Neural crest cell (in vitro differentiated cells): ENCODE results near the gene ENDOG. TPM values are rescaled to one million over a fixed set of nuclear protein-coding genes. Genes with fewer than 3 reads are reported as not detected.

Source experiments
- DNase-seq: peaks from one replicate; pipeline ENCODE4 v3.0.0; 2021; ENCODE audit warnings: low read depth, mixed read lengths, low spot score
- H3K27ac Mint-ChIP-seq: one replicate; pipeline ENCODE4 v1.8.0; 2021; ENCODE audit warnings: mild to moderate bottlenecking, mixed read lengths; ENCODE audit not compliant: unreplicated experiment
- H3K27me3 Mint-ChIP-seq: 2 replicates; pipeline ENCODE4 v1.8.0; 2021; ENCODE audit warnings: low read depth, mild to moderate bottlenecking, mixed read lengths
- H3K36me3 Mint-ChIP-seq: 2 replicates; pipeline ENCODE4 v1.8.0; 2021; ENCODE audit warnings: low read depth, mild to moderate bottlenecking, mixed read lengths
- H3K4me1 Mint-ChIP-seq: 2 replicates; pipeline ENCODE4 v1.8.0; 2021; ENCODE audit warnings: mixed read lengths
- H3K4me3 Mint-ChIP-seq: one replicate; pipeline ENCODE4 v1.8.0; 2021; ENCODE audit warnings: mild to moderate bottlenecking, mixed read lengths
- H3K9me3 Mint-ChIP-seq: 2 replicates; pipeline ENCODE4 v1.8.0; 2021; ENCODE audit warnings: mixed read lengths
- CTCF ChIP-seq: fragments of 200-600 bp; sonication (generic); conservative IDR thresholded peaks from 2 replicates; pipeline ENCODE4 v1.5.0; 2021; ENCODE audit warnings: antibody characterized with exemption, mild to moderate bottlenecking
- total RNA-seq: library from RNA; stranded (reverse); gene quantifications from 2 replicates; pipeline ENCODE4 v1.2.1, GENCODE V29; 2021

Gene ENDOG
- total RNA-seq, 1 donor from 2014 or later = 21.9 TPM

GRCh38 chr9:128807827-128808226 lies 10.5 kb upstream of the ENDOG start:
- no peak for DNase-seq
- Mint-ChIP-seq H3K4me3 (no peak overlapping the region), H3K4me1 (no peaks in the 10 kb centered on the region), H3K27me3 (no peaks in the 10 kb centered on the region), H3K36me3 (no peaks in the 10 kb centered on the region), H3K27ac (no peak overlapping the region), H3K9me3 (no peaks in the 10 kb centered on the region)
- no peak for TF ChIP-seq CTCF

- no peak for DNase-seq
- Mint-ChIP-seq H3K27me3 (no peaks in the 10 kb centered on the region), H3K4me3 (no peak overlapping the region), H3K27ac (peak overlapping the region; percentile 62), H3K4me1 (no peaks in the 10 kb centered on the region), H3K9me3 (no peaks in the 10 kb centered on the region), H3K36me3 (no peaks in the 10 kb centered on the region)
- TF ChIP-seq CTCF = no peak
Measured at GRCh38 chr9:128808543-128808942, 9.8 kb upstream of the ENDOG start.

GRCh38 chr9:128809036-128809599 lies 9.2 kb upstream of the ENDOG start:
- no peaks in the 10 kb centered on the region for H3K9me3 Mint-ChIP-seq
- no peak overlapping the region for H3K4me3 Mint-ChIP-seq
- H3K27me3 Mint-ChIP-seq = no peaks in the 10 kb centered on the region
- H3K27ac Mint-ChIP-seq = no peak overlapping the region
- no peak for DNase-seq
- TF ChIP-seq CTCF = no peak
- H3K4me1 Mint-ChIP-seq = no peaks in the 10 kb centered on the region
- no peaks in the 10 kb centered on the region for H3K36me3 Mint-ChIP-seq

- no peak for DNase-seq
- Mint-ChIP-seq H3K27ac (no peak overlapping the region), H3K4me1 (no peaks in the 10 kb centered on the region), H3K9me3 (no peaks in the 10 kb centered on the region), H3K4me3 (no peak overlapping the region), H3K36me3 (no peaks in the 10 kb centered on the region), H3K27me3 (no peaks in the 10 kb centered on the region)
- no peak for TF ChIP-seq CTCF
Measured at GRCh38 chr9:128809831-128810230, 8.5 kb upstream of the ENDOG start.

GRCh38 chr9:128810873-128811272 lies 7.4 kb upstream of the ENDOG start:
- H3K36me3 Mint-ChIP-seq = no peaks in the 10 kb centered on the region
- no peaks in the 10 kb centered on the region for H3K9me3 Mint-ChIP-seq
- H3K4me1 Mint-ChIP-seq = peaks cover 4% of the 10 kb centered on the region
- DNase-seq = no peak
- H3K27me3 Mint-ChIP-seq = no peaks in the 10 kb centered on the region
- no peak overlapping the region for H3K4me3 Mint-ChIP-seq
- no peak overlapping the region for H3K27ac Mint-ChIP-seq
- TF ChIP-seq CTCF = no peak
